HFF-Myc (cell line): ENCODE data around the gene RAB31.
A peak's percentile ranks its signal among the peaks of the same experiment; 100 is the strongest.

ENCODE experiments used
- DNase-seq: peaks from one replicate; pipeline ENCODE4 v3.0.0-alpha.2; 2011; ENCODE audit warnings: low read depth; ENCODE audit errors: extremely low read depth
- H3K4me3 ChIP-seq: replicated peaks from 2 replicates; pipeline ENCODE4 v1.5.1; 2011; ENCODE audit warnings: low read depth, mild to moderate bottlenecking, control low read depth, low read length
- CTCF ChIP-seq: IDR thresholded peaks from 2 replicates; pipeline ENCODE4 v1.5.1; 2012; ENCODE audit warnings: mild to moderate bottlenecking, low read depth, low read length, control low read depth; ENCODE audit errors: missing control alignments

Gene RAB31

GRCh38 chr18:9684881-9685614 is 23.1 kb upstream of the RAB31 start:
- DNase-seq: no peak
- no peak overlapping the region for H3K4me3 ChIP-seq

GRCh38 chr18:9685615-9685890 is 22.5 kb upstream of the RAB31 start:
- TF ChIP-seq CTCF: no peak
- no peak for DNase-seq
- H3K4me3 ChIP-seq: no peak overlapping the region

More at GRCh38 chr18:9684881-9685614, 23.1 kb upstream of the RAB31 start:
- TF ChIP-seq CTCF: no peak

- no peak overlapping the region for H3K4me3 ChIP-seq
- DNase-seq: no peak
- no peak for TF ChIP-seq CTCF
Observed at GRCh38 chr18:9688036-9688741, 19.9 kb upstream of the RAB31 start.

GRCh38 chr18:9689253-9689652 is 18.8 kb upstream of the RAB31 start:
- TF ChIP-seq CTCF: no peak
- no peak overlapping the region for H3K4me3 ChIP-seq
- no peak for DNase-seq

- no peak overlapping the region for H3K4me3 ChIP-seq
- TF ChIP-seq CTCF: no peak
- DNase-seq: peak; percentile 69
Observed at GRCh38 chr18:9690418-9691188, 17.5 kb upstream of the RAB31 start.

- DNase-seq: no peak
- no peak overlapping the region for H3K4me3 ChIP-seq
- no peak for TF ChIP-seq CTCF
Observed at GRCh38 chr18:9691235-9691634, 16.9 kb upstream of the RAB31 start.
